NCI-H1105 treated with DMSO at 0.1 percent for 48 hours (cell line): ENCODE results near the gene LPO.

Source experiments
- DNase-seq: peaks from one replicate; lab custom pipeline; 2025; lab: John Stamatoyannopoulos, UW

The LPO gene

DNA sequence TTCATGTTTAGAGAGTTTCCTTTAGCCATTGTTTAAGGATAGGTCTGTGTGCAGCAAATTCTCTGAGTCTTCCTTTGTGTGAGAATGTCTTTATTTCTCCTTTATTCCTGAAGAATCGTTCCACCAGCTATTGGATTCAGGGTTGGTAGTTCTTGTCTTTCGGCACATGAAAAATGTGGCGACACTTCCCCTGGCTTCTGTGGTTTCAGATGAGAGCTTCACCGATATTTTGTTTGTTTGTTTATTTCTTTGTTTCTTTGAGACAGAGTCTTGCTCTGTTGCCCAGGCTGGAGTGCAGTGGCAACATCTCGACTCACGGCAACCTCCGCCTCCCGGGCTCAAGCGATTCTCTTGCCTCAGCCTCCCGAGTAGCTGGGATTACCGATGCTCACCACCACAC lies 23.8 kb downstream of the LPO start:
- DNase-seq, result no peak

DNA sequence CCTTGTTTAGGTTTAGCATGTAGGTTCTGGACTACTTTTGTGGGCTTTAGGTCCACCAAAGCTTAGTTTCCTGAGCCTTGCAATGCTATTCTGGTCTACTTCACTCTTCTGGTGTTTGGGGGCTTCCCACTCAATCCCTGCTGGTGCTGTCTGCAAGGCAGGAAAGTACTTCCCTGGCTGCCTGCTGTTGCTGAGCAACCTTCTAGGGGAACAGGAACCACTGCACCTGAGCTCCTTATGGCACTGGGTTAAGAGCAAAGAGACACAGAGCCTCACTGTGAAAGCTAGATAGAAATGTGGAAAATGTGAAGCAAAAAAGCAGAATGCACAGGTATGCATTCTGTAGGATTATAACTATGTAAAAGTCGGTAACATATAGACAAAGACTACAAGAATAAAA lies 25.4 kb downstream of the LPO start:
- no peak for DNase-seq

GRCh38 chr17:58264407-58265103 lies 26.2 kb downstream of the LPO start:
- DNase-seq, result no peak

DNA sequence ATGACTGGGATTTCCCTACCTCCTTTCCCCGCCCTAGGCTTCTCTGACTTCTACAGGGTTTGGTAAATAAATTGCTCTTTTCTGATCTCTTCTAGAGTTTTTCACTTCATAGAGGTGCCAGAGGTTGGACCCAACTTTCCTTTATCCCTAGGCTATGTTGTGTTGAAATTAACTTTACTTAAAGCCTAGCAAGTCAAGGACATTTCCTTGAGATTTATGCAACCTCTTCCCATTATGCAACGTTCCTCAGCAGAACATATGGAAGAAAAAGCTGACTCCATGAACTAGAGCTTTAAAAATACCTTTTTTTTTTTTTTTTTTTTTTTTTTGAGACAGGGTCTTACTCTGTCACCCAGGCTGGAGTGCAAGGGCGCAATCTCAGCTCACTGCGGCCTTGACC lies 26.9 kb downstream of the LPO start:
- no peak for DNase-seq

- DNase-seq, result no peak
Measured at GRCh38 chr17:58265902-58266875, 27.8 kb downstream of the LPO start.

DNA sequence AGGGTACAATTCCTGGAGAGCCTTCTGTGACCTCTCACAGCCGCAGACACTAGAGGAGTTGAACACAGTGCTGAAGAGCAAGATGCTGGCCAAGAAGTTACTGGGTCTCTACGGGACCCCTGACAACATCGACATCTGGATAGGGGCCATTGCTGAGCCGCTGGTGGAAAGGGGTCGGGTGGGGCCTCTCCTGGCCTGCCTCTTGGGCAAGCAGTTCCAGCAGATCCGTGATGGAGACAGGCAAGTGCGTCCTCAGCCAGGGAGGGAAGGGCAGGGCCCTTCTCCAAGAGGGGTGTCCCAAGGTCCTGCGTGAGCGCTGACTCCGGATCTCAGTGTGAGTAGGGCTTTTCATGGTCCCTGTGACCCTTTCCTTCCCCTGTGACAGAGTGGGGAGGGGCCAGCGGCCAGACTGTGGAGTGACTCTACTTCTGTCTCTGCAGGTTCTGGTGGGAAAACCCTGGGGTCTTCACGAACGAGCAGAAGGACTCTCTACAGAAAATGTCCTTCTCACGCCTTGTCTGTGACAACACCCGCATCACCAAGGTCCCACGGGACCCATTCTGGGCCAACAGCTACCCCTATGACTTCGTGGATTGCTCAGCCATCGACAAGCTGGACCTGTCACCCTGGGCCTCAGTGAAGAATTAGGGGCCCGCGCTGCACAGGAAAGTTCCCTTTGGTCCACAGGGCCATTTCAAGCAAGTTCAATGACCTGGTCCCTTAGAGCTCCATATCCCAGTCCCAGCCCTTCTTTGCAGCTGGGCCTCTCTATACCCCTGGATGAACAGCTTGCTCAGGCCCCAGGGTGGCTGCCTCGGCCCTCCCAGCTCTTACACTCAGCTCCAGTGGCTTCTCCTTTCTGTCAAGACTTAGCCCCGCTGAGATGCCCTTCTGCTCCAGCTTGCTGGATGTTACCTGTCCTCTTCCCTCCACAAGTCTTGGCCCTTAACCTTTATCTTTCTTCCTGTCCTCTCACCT lies 29.3 kb downstream of the LPO start:
- no peak for DNase-seq

GRCh38 chr17:58268326-58268725 lies 29.9 kb downstream of the LPO start:
- no peak for DNase-seq

DNA sequence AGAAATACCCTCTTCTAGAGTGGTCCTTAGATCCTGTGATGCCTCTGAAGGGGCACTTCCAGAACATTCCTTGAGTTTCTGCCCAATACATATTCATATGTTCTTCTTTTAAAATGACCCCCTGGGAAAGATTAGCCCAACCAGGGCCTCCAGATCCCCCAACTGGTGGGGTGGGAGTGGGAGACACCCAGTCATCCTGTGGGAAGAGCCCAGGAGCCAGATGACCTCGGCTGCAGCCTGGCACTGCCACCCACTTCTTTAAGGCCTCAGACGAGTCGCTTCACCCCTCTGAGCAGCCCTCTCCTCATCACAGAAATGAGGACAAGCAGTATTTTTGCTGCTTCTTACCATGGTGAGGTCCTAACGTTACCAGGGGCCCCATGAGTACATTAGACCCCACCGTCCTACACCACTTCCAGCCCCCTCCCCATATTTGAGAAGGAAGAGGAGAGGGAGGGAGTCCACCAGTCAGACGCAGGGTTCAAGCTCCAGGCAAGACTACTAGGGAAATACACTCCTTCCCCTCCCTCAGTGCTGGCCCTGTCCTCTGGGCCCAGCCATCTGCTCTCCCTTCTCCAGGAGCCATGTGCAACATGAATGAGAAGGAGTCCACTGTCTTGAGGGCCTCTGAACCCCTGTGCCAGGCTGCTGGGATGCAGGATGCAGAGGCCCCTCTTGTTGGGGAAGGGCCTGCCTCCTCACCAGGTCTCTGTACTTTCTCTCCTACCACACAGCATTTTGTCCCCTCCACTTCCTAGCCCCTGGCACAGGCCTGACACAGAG lies 30.6 kb downstream of the LPO start:
- DNase-seq, result no peak

DNA sequence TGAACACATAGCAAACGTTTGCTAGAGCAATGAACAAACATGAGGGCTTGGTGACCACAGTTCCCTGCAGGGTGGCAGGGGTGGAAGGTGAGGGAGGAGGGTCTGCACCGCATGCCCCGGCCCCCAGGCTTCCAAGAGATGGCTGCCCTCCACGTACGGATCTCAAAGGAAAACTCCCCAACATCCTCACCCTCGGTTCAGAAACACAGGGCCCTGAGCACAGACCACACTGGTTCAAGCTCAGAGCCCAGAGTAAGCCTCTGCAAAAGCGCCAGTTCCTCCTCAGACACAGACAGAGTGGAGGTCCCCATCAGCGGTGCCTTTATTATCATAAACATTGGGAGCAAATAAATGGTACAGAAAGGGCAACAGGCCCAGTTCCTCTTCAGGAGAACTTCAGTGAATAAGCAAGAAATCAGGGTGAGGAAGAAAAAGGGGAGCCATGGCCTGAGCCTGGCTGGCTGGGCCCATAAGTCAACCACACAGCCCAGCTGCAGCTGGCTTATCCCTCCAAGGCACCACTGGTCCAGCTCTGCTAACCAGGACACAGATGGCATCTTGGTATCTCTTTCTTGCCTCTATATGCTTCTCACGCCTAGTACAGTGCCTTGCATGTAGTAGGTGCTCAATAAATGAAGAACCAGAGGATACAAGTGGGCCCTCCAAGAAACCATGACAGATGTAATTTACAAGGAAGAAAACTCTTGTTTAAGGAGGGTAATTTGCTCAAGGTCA lies 31.3 kb downstream of the LPO start:
- DNase-seq, result no peak

GRCh38 chr17:58270476-58271215 lies 32.3 kb downstream of the LPO start:
- no peak for DNase-seq

DNA sequence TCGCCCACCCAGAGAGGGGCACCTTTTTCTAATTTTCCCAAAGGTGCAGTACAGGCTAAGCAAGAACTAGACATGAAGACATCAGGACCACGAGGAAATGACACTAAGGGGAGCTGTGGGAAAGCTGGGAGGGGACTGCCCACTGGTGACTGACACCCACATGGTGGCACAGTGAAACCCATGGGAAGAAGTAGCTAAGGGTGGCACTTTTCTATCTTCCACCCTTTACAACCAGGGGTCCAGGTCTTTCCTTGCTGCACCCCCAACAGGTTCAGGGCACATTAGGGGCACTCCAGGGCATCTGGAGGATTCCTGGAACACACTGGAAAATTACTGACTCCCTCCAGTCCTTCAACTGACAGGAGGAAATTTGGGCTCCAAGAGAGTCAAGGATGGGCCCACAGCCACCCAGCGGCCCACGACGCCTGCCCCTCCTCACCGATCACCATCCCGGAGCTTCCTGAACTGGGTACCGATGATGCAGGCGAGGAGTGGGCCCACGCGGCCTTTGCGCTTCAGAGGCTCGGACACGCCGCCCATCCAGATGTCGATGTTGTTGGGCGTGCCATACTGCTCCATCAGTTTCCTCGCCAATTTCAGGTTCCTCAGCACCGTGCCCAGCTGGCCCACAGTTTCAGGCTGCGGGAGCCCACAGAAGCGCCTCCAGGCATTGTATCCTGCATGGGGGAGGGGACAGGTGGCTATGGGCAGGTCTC lies 33.0 kb downstream of the LPO start:
- no peak for DNase-seq

- no peak for DNase-seq
Measured at GRCh38 chr17:58272367-58273280, 34.2 kb downstream of the LPO start.

- DNase-seq, result no peak
Measured at GRCh38 chr17:58273453-58274104, 35.2 kb downstream of the LPO start.

GRCh38 chr17:58275417-58275816 lies 37.0 kb downstream of the LPO start:
- no peak for DNase-seq

GRCh38 chr17:58276423-58276822 lies 38.0 kb downstream of the LPO start:
- DNase-seq, result no peak

GRCh38 chr17:58277107-58277801 lies 38.9 kb downstream of the LPO start:
- DNase-seq, result peak; percentile 2
